Neural crest cell (in vitro differentiated cells): ENCODE results near the gene SLC2A4RG. TPM values are rescaled to one million over a fixed set of nuclear protein-coding genes. Genes with fewer than 3 reads are reported as not detected.

Source experiments
- DNase-seq: peaks from one replicate; pipeline ENCODE4 v3.0.0; 2021; ENCODE audit warnings: low read depth, mixed read lengths, low spot score
- H3K27ac Mint-ChIP-seq: one replicate; pipeline ENCODE4 v1.8.0; 2021; ENCODE audit warnings: mild to moderate bottlenecking, mixed read lengths; ENCODE audit not compliant: unreplicated experiment
- H3K27me3 Mint-ChIP-seq: 2 replicates; pipeline ENCODE4 v1.8.0; 2021; ENCODE audit warnings: low read depth, mild to moderate bottlenecking, mixed read lengths
- H3K36me3 Mint-ChIP-seq: 2 replicates; pipeline ENCODE4 v1.8.0; 2021; ENCODE audit warnings: low read depth, mild to moderate bottlenecking, mixed read lengths
- H3K4me1 Mint-ChIP-seq: 2 replicates; pipeline ENCODE4 v1.8.0; 2021; ENCODE audit warnings: mixed read lengths
- H3K4me3 Mint-ChIP-seq: one replicate; pipeline ENCODE4 v1.8.0; 2021; ENCODE audit warnings: mild to moderate bottlenecking, mixed read lengths
- H3K9me3 Mint-ChIP-seq: 2 replicates; pipeline ENCODE4 v1.8.0; 2021; ENCODE audit warnings: mixed read lengths
- CTCF ChIP-seq: fragments of 200-600 bp; sonication (generic); conservative IDR thresholded peaks from 2 replicates; pipeline ENCODE4 v1.5.0; 2021; ENCODE audit warnings: antibody characterized with exemption, mild to moderate bottlenecking
- total RNA-seq: library from RNA; stranded (reverse); gene quantifications from 2 replicates; pipeline ENCODE4 v1.2.1, GENCODE V29; 2021

SLC2A4RG gene
- total RNA-seq, 1 donor from 2014 or later, result 79.1 TPM

DNA sequence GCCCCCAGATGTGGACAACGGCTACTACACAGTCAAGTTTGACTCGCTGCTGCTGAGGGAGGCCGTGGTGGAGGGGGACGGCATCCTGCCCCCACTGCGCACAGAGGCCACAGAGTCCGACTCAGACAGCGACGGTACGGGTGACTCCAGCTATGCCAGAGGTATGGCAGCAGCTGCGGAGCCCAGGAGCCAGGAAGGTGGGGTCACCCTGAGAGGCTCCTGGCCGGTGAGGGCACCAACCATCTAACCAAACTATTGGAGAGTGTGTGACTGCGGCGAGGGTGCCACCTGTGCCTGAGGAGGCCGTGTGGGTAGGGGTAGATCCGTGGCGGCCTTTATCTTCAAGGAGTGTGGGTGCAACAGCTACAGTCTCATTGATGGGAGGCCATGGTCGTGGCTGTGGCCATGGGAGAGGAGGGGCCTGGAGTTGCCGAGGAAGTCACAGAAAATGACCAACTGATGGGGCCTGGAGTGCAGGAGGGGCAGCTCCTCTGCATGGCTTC, 5.9 kb upstream of the SLC2A4RG start:
- no peaks in the 10 kb centered on the region for H3K9me3 Mint-ChIP-seq
- TF ChIP-seq CTCF, result no peak
- peaks cover 9% of the 10 kb centered on the region for H3K27me3 Mint-ChIP-seq
- H3K4me3 Mint-ChIP-seq, result peak overlapping the region; percentile 27
- H3K4me1 Mint-ChIP-seq, result no peaks in the 10 kb centered on the region
- H3K27ac Mint-ChIP-seq, result peak overlapping the region; percentile 6
- peaks cover 8% of the 10 kb centered on the region for H3K36me3 Mint-ChIP-seq
- no peak for DNase-seq

DNA sequence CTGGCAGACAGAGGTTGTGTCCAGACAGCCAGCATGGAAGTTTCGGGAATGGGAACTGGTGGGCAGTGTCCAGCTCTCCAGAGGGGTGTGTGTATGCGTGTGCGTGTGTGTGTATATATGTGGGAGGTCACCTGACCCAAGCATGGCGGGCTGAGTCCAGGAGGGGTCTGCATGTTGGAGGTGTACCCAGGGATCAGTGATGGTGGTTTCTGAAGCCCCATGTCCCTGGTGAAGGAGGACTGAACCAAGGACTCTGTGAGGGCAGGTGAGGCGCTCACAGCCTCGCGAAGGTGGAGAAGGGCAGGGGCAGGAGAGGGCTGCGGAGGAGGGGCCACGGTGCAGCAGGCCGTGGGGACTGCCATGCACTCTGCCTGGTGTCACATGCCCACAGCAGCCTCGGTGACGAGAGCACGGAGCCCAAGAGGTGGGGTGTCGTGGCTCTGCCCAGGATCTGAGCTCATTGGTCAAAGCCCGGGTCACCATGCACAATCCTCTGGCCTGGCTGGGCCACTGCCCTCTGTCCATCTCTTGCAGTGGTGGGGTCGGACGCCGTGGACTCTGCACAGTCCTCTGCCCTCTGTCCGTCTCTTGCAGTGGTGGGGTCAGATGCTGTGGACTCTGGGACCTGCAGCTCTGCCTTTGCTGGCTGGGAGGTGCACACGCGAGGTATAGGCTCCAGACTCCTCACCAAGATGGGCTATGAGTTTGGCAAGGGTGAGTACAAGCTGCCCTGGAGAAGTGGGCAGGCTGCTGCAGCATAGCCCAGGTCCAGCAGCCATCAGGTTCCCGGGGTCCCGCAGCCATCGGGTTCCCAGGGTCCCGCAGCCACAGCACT, 5.2 kb upstream of the SLC2A4RG start:
- DNase-seq, result no peak
- peaks cover 8% of the 10 kb centered on the region for H3K36me3 Mint-ChIP-seq
- H3K27ac Mint-ChIP-seq, result peak overlapping the region; percentile 6
- H3K27me3 Mint-ChIP-seq, result peaks cover 9% of the 10 kb centered on the region
- H3K9me3 Mint-ChIP-seq, result no peaks in the 10 kb centered on the region
- no peaks in the 10 kb centered on the region for H3K4me1 Mint-ChIP-seq
- peak overlapping the region; percentile 27 for H3K4me3 Mint-ChIP-seq
- TF ChIP-seq CTCF, result no peak

GRCh38 chr20:63734946-63735858, 4.4 kb upstream of the SLC2A4RG start:
- Mint-ChIP-seq H3K27me3 (peaks cover 9% of the 10 kb centered on the region), H3K4me1 (no peaks in the 10 kb centered on the region), H3K27ac (no peak overlapping the region), H3K9me3 (no peaks in the 10 kb centered on the region), H3K4me3 (peak overlapping the region; percentile 69), H3K36me3 (peaks cover 8% of the 10 kb centered on the region)
- DNase-seq, result no peak
- no peak for TF ChIP-seq CTCF

- Mint-ChIP-seq H3K27me3 (peaks cover 9% of the 10 kb centered on the region), H3K36me3 (peaks cover 8% of the 10 kb centered on the region), H3K4me3 (peak within 1 kb of the TSS; percentile 69), H3K4me1 (no peaks in the 10 kb centered on the region), H3K27ac (no peak within 1 kb of the TSS), H3K9me3 (no peaks in the 10 kb centered on the region)
- DNase-seq, result no peak
- no peak for TF ChIP-seq CTCF
These were observed 3.5 kb upstream of the SLC2A4RG start, which contains the start of gene LIME1 for GRCh38 chr20:63735859-63736718. TSS of gene LIME1 (plus strand) at chr20:63736664. CDS start at chr20:63737550, 886 bp downstream.
